ENCODE results near the gene TRIM15. TPM values are rescaled to one million over a fixed set of nuclear protein-coding genes. Genes with fewer than 3 reads are reported as not detected.

TRIM15 gene
- total and polyA plus RNA-seq, 10 of the 15 experiments (the other 5 are each of a cell fraction or from before 2014, with no cell fraction given), result 0.29 TPM; not detected in 9

DNA sequence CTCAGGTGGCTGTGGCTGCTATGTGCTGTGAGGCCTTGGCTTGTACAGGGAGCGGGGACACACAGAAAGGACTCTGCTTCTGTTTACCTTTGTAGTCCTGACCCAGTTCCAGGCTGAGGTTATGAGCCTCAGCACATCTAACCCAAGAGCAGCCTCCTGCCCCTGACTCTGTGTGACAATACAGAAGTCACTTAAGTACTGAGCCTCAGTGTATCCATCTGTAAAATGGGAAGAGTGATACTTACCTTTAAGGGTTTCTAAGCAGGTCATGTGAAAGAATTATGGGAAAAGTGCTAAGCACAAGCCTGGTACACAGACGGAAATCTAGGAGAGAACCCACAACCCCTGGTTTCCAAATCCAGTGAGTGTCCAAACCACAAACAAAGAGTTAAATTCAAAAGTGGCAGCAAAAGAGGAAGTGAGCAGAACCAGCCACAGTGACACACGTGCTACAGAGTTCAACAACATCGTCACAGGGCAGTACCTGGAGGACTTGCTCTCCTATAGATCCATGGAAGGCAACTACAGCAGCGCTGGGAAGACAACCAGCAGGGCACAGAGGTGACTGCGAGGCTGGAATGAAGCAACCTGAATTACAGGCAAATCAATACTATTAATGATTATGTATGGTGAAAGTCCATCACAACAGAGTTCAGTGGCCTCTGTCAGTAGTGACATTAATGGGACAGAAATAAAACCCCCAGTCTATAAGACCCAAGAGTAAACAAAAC is 37.4 kb downstream of the TRIM15 start (continued):
- TF ChIP-seq HDAC2 (IDR thresholded peaks at IDR 0.05) (0 out of 2 replicates have a peak, but pooled peaks have one; percentile 64), ZNF687 (IDR thresholded peaks at IDR 0.05) (peak; percentile 76; the same call in 1 of the 2 replicates), CEBPB (IDR thresholded peaks at IDR 0.05; ENCODE audit: borderline replicate concordance in 1 of 2, low read depth in 2 of 2, low read length in 2 of 2) (no peak), NR2F1 (conservative IDR thresholded peaks at IDR 0.05) (peak; percentile 75; the same call in 1 of the 2 replicates), BHLHE40 (IDR thresholded peaks at IDR 0.05; ENCODE audit: borderline replicate concordance in 1 of 2, low read depth in 2 of 2, low read length in 1 of 2) (peak; percentile 97 to 98), FOXK2 (IDR thresholded peaks at IDR 0.05) (0 out of 2 replicates have a peak, but pooled peaks have one; percentile 21), SMAD1 (IDR thresholded peaks at IDR 0.05; ENCODE audit: low read depth, partially characterized antibody) (no peak), CBFB (IDR thresholded peaks at IDR 0.05; ENCODE audit: low read depth) (peak; percentile 74; the same call in 1 of the 2 replicates), EGR1 (IDR thresholded peaks at IDR 0.05; ENCODE audit: borderline replicate concordance in 1 of 2, low read depth in 2 of 2, low read length in 2 of 2) (no peak)
- TF ChIP-seq, protein P1, sequence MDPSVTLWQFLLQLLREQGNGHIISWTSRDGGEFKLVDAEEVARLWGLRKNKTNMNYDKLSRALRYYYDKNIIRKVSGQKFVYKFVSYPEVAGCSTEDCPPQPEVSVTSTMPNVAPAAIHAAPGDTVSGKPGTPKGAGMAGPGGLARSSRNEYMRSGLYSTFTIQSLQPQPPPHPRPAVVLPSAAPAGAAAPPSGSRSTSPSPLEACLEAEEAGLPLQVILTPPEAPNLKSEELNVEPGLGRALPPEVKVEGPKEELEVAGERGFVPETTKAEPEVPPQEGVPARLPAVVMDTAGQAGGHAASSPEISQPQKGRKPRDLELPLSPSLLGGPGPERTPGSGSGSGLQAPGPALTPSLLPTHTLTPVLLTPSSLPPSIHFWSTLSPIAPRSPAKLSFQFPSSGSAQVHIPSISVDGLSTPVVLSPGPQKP (IDR thresholded peaks at IDR 0.05; ENCODE audit: low read depth, low read length), result no peak

Data from GM12878 (cell line).